NCI-H2029 (cell line): ENCODE measurements around the gene DESI2.

Experiments
- DNase-seq: peaks from one replicate; lab custom pipeline; 2025; lab: John Stamatoyannopoulos, UW

Gene DESI2

GRCh38 chr1:244755673-244756072, 102.7 kb downstream of the DESI2 start:
- no peak for DNase-seq

DNA sequence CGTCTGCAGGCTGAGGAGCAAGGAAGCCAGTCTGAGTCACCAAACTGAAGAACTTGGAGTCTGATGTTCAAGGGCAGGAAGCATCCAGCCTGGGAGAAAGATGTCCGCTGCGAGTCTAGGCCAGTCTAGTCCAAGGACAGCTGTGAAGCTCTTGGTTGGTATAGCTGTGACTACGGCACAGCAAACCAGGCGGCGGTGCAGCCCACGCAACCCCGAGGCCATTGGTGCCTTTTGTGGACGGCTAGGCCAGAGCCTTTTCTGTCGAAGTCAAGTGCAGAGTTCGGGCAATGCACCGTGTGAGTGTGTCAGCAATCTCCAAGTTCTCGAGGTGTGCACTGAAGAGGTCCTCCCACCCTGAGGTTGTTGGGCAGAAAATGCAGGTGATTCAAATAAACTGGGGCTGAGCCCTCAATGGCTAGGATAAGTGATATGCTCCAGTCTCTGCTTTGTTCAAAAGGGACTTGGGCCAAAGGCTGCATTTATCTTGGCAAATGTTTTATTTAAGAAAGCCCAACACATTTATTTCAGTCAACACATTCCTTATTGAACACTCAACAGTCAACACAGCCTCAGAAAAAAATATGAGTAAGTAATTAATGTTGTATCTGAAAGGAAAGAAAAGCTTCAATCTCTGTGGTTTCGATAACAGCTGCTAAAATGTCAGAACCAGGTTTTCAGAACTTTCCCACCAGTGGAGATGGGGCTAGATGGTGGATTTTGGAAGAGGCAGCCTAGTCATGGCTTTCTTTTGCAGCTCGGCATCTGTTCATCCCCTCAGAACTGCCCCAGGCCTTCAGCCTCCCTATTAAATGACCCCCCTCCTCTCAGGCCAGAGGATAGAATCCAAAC, 104.4 kb downstream of the DESI2 start:
- DNase-seq: no peak
